Measurements from ENCODE around the gene MEX3A. TPM values are rescaled to one million over a fixed set of nuclear protein-coding genes. Genes with fewer than 3 reads are reported as not detected.

Gene MEX3A
- total RNA-seq, 1 experiment from 2014 or later = 52.7 TPM

GRCh38 chr1:156100205-156100995 lies 18.1 kb upstream of the MEX3A start:
- Histone ChIP-seq H3K27me3 (ENCODE audit: control insufficient read depth, insufficient read depth, low read length) (no peaks in the 10 kb centered on the region), H3K36me3 (replicated peaks; ENCODE audit: control insufficient read depth, insufficient read depth, low read length) (no peaks in the 10 kb centered on the region), H3K4me3 (ENCODE audit: insufficient read depth, low read depth, low read length) (no peak overlapping the region)
- no peak for DNase-seq

GRCh38 chr1:156099282-156099681 lies 17.0 kb upstream of the MEX3A start:
- no peak overlapping the region for H3K4me3 ChIP-seq (ENCODE audit: insufficient read depth, low read depth, low read length)
- H3K36me3 ChIP-seq (replicated peaks; ENCODE audit: control insufficient read depth, insufficient read depth, low read length) = no peaks in the 10 kb centered on the region
- DNase-seq = no peak
- no peaks in the 10 kb centered on the region for H3K27me3 ChIP-seq (ENCODE audit: control insufficient read depth, insufficient read depth, low read length)

- no peak for DNase-seq
- no peak overlapping the region for H3K4me3 ChIP-seq (ENCODE audit: insufficient read depth, low read depth, low read length)
- no peaks in the 10 kb centered on the region for H3K36me3 ChIP-seq (replicated peaks; ENCODE audit: control insufficient read depth, insufficient read depth, low read length)
- no peaks in the 10 kb centered on the region for H3K27me3 ChIP-seq (ENCODE audit: control insufficient read depth, insufficient read depth, low read length)
Measured at GRCh38 chr1:156098784-156099183, 16.5 kb upstream of the MEX3A start.

- no peaks in the 10 kb centered on the region for H3K36me3 ChIP-seq (replicated peaks; ENCODE audit: control insufficient read depth, insufficient read depth, low read length)
- no peaks in the 10 kb centered on the region for H3K27me3 ChIP-seq (ENCODE audit: control insufficient read depth, insufficient read depth, low read length)
- no peak for DNase-seq
- H3K4me3 ChIP-seq (ENCODE audit: insufficient read depth, low read depth, low read length) = no peak overlapping the region
Measured at GRCh38 chr1:156097499-156098178, 15.4 kb upstream of the MEX3A start.

- Histone ChIP-seq H3K36me3 (replicated peaks; ENCODE audit: control insufficient read depth, insufficient read depth, low read length) (no peaks in the 10 kb centered on the region), H3K4me3 (ENCODE audit: insufficient read depth, low read depth, low read length) (no peak overlapping the region), H3K27me3 (ENCODE audit: control insufficient read depth, insufficient read depth, low read length) (no peaks in the 10 kb centered on the region)
- peak; percentile 93 for DNase-seq
Measured at GRCh38 chr1:156096640-156097391, 14.6 kb upstream of the MEX3A start.

- DNase-seq = no peak
- Histone ChIP-seq H3K27me3 (ENCODE audit: control insufficient read depth, insufficient read depth, low read length) (no peaks in the 10 kb centered on the region), H3K36me3 (replicated peaks; ENCODE audit: control insufficient read depth, insufficient read depth, low read length) (no peaks in the 10 kb centered on the region; the same call in 1 of the 2 replicates)
Measured at GRCh38 chr1:156095906-156096508, 13.7 kb upstream of the MEX3A start.

GRCh38 chr1:156091610-156092009 lies 9.3 kb upstream of the MEX3A start:
- no peak overlapping the region for H3K4me3 ChIP-seq (ENCODE audit: insufficient read depth, low read depth, low read length)
- H3K27me3 ChIP-seq (ENCODE audit: control insufficient read depth, insufficient read depth, low read length) = no peaks in the 10 kb centered on the region
- no peaks in the 10 kb centered on the region; the same call in 1 of the 2 replicates for H3K36me3 ChIP-seq (replicated peaks; ENCODE audit: control insufficient read depth, insufficient read depth, low read length)
- no peak for DNase-seq

More at GRCh38 chr1:156095906-156096508, 13.7 kb upstream of the MEX3A start:
- H3K4me3 ChIP-seq (ENCODE audit: insufficient read depth, low read depth, low read length) = no peak overlapping the region

GRCh38 chr1:156090840-156091188 lies 8.5 kb upstream of the MEX3A start:
- Histone ChIP-seq H3K27me3 (ENCODE audit: control insufficient read depth, insufficient read depth, low read length) (no peaks in the 10 kb centered on the region), H3K36me3 (replicated peaks; ENCODE audit: control insufficient read depth, insufficient read depth, low read length) (no peaks in the 10 kb centered on the region; the same call in 1 of the 2 replicates), H3K4me3 (ENCODE audit: insufficient read depth, low read depth, low read length) (no peak overlapping the region)
- peak; percentile 90 for DNase-seq

GRCh38 chr1:156090138-156090839 lies 8.0 kb upstream of the MEX3A start:
- H3K4me3 ChIP-seq (ENCODE audit: insufficient read depth, low read depth, low read length) = no peak overlapping the region
- peak; percentile 32 for DNase-seq
- no peaks in the 10 kb centered on the region for H3K27me3 ChIP-seq (ENCODE audit: control insufficient read depth, insufficient read depth, low read length)
- H3K36me3 ChIP-seq (replicated peaks; ENCODE audit: control insufficient read depth, insufficient read depth, low read length) = no peaks in the 10 kb centered on the region; the same call in 1 of the 2 replicates

GRCh38 chr1:156089704-156090103 lies 7.4 kb upstream of the MEX3A start:
- DNase-seq = peak; percentile 49
- no peak overlapping the region for H3K4me3 ChIP-seq (ENCODE audit: insufficient read depth, low read depth, low read length)
- no peaks in the 10 kb centered on the region; the same call in 1 of the 2 replicates for H3K36me3 ChIP-seq (replicated peaks; ENCODE audit: control insufficient read depth, insufficient read depth, low read length)
- H3K27me3 ChIP-seq (ENCODE audit: control insufficient read depth, insufficient read depth, low read length) = no peaks in the 10 kb centered on the region

GRCh38 chr1:156086256-156086662 lies 4.0 kb upstream of the MEX3A start:
- Histone ChIP-seq H3K4me3 (ENCODE audit: insufficient read depth, low read depth, low read length) (no peak overlapping the region), H3K36me3 (replicated peaks; ENCODE audit: control insufficient read depth, insufficient read depth, low read length) (no peaks in the 10 kb centered on the region), H3K27me3 (ENCODE audit: control insufficient read depth, insufficient read depth, low read length) (no peaks in the 10 kb centered on the region)
- DNase-seq = peak; percentile 17

GRCh38 chr1:156083800-156084790 lies 1.8 kb upstream of the MEX3A start:
- H3K4me3 ChIP-seq (ENCODE audit: insufficient read depth, low read depth, low read length) = peak overlapping the region; percentile 96
- 0 out of 2 replicates have a peak, but pooled peaks cover 3% of the 10 kb centered on the region for H3K36me3 ChIP-seq (replicated peaks; ENCODE audit: control insufficient read depth, insufficient read depth, low read length)
- H3K27me3 ChIP-seq (ENCODE audit: control insufficient read depth, insufficient read depth, low read length) = no peaks in the 10 kb centered on the region
- DNase-seq = peak; percentile 43

GRCh38 chr1:156081917-156082308 lies 352 bp downstream of the MEX3A start:
- peak overlapping the region; percentile 96 for H3K4me3 ChIP-seq (ENCODE audit: insufficient read depth, low read depth, low read length)
- peak; percentile 90 for DNase-seq
- peaks cover 3% of the 10 kb centered on the region; the same call in 1 of the 2 replicates for H3K36me3 ChIP-seq (replicated peaks; ENCODE audit: control insufficient read depth, insufficient read depth, low read length)
- no peaks in the 10 kb centered on the region for H3K27me3 ChIP-seq (ENCODE audit: control insufficient read depth, insufficient read depth, low read length)
